NCI-H748 (cell line): Measurements from ENCODE around the gene PPIC.
A peak's percentile ranks its signal among the peaks of the same experiment; 100 is the strongest.
"Not testable (repeated sequence)": the region's sequence is repeated elsewhere in the genome, so short reads cannot be mapped to it uniquely, and the experiment has no call there.

Experiments used
- DNase-seq: peaks from one replicate; lab custom pipeline; 2025; ENCODE audit not compliant: unreplicated experiment; lab: John Stamatoyannopoulos, UW

Gene PPIC

GRCh38 chr5:123012321-123012720, 24.2 kb downstream of the PPIC start:
- DNase-seq: no peak

GRCh38 chr5:123007754-123008153, 28.8 kb downstream of the PPIC start:
- DNase-seq: no peak

- no peak for DNase-seq
These were observed 29.3 kb downstream of the PPIC start for GRCh38 chr5:123007182-123007581.

GRCh38 chr5:123001808-123002207, 34.7 kb downstream of the PPIC start:
- peak; percentile 39 for DNase-seq

- DNase-seq: peak; percentile 91
These were observed 35.8 kb downstream of the PPIC start for GRCh38 chr5:123000731-123001130.

- peak; percentile 88 for DNase-seq
These were observed 36.5 kb downstream of the PPIC start for GRCh38 chr5:122999947-123000563.

GRCh38 chr5:122997294-122997693, 39.2 kb downstream of the PPIC start:
- peak; percentile 87 for DNase-seq

GRCh38 chr5:122996091-122996490, 40.4 kb downstream of the PPIC start:
- DNase-seq: no peak

GRCh38 chr5:122985954-122986721, 50.4 kb downstream of the PPIC start:
- no peak for DNase-seq

GRCh38 chr5:122985006-122985700, 51.4 kb downstream of the PPIC start:
- no peak for DNase-seq

- no peak for DNase-seq
These were observed 52.1 kb downstream of the PPIC start for GRCh38 chr5:122984425-122984824.

GRCh38 chr5:122982376-122982775, 54.1 kb downstream of the PPIC start:
- no peak for DNase-seq

GRCh38 chr5:122981846-122982245, 54.7 kb downstream of the PPIC start:
- no peak for DNase-seq

GRCh38 chr5:122978644-122979297, 57.8 kb downstream of the PPIC start:
- DNase-seq: no peak

- no peak for DNase-seq
These were observed 58.5 kb downstream of the PPIC start for GRCh38 chr5:122978068-122978467.

- no peak for DNase-seq
These were observed 59.2 kb downstream of the PPIC start for GRCh38 chr5:122977319-122977718.

- DNase-seq: not testable (repeated sequence)
These were observed 62.3 kb downstream of the PPIC start for GRCh38 chr5:122974251-122974650.

- not testable (repeated sequence) for DNase-seq
These were observed 62.8 kb downstream of the PPIC start for GRCh38 chr5:122973759-122974158.
